ENCODE results near the gene BICD1.
"Not testable (repeated sequence)": the region's sequence is repeated elsewhere in the genome, so short reads cannot be mapped to it uniquely, and the experiment has no call there.

Gene BICD1

DNA sequence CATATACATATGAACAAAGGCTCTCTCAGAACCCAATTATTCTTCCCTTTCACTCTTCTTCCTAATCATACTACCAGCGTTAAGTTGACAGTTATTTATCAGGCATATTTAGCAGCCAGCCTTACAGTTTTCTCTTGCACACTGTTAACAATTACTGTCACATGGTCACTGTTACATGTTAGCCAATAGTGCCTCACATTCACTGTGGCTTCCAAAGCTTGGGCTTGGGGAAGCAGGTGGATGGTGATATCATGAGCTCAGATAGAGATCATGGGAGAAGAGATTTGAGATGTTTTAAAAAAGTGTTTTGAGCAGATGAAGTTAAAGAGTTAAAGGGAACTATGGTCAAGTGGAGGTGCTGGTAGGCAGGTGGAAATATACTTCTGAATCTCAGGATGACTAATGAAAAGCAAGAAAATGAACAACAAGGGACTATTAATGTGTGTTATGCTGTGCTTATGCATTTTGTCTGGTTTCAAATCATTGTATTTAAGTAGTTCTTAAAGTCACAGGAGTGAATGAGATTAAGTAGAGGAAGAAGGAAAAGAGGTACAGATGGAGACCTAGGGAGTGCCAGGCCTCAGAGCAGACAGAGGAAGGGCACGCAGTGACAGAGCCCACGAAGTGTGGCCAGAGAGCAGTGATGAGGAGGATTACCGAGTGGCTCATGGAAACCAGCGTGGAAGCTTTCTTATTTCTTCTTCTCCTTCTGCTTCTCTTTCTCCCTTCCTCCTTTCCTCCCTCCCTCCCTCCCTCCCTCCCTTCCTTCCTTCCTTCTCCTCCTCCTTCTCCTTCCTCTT lies 39.6 kb downstream of the BICD1 start:
- no peak for DNase-seq

- no peak for DNase-seq
Measured at GRCh38 chr12:32148372-32148771, 41.7 kb downstream of the BICD1 start.

- no peak for DNase-seq
Measured at GRCh38 chr12:32149489-32149888, 42.8 kb downstream of the BICD1 start.

GRCh38 chr12:32151086-32151485 lies 44.4 kb downstream of the BICD1 start:
- no peak for DNase-seq

DNA sequence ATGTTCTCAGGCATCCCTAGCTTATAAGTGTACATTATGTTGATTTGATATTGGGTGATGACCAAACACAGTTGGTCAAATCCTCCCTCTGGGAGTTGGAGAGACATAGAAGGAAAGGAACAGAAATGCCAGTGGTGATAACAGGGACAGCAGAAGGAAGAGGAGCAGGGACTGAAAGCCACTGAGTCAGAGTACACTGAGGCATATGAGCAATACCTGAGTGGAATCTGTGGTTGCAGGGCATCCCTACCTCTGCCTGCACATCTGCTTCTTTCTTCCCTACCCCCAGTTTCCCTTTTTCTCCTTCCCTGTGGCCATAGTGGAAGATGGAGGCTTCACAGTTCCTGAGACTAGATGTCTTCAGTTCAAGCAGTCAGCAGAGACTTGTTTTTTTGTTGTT lies 44.9 kb downstream of the BICD1 start:
- DNase-seq = no peak

DNA sequence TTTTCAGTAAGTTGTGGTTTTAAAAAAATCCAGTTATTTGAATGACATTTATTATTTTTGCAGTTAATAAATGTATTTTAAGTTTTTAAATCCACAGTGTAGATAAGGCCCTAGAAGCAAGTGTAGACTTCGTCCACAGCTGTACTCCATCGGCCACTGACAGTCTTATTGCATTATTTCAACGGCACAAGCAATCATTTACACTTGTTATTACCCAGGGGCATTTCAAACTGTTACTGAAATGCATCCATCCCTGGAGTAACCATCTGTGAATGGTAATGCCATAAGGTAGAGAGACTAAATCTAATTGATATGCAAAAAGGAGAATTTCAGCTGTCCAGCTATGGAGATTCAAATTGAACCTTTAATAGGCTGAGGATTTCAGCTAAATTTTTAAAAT lies 48.4 kb downstream of the BICD1 start:
- DNase-seq = no peak

DNA sequence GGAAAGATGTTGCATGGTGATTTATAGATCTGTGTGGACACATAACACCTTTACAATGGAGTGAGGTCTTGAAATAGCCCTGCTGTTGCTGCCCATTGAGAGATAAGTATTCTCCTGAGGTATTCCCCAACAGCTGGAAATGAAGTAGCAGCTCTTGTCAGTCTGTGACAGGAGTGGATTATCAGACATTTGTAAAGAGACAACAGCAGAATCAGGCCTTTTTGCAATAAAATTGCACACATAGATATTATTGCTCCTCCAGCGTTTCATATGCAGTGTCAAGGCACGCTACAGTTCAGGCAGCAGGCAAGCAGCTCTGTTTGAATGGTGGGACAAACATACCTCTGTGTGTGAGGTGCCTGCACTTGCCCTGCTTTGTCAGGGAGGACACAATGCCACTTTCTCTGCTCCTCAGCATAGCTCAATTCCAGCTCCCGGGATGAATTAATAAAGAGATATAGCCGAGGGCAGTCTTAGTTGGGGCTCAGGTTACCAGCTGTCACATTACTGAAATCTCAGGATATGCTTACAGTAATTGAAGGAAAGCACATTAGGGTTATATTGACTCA lies 49.4 kb downstream of the BICD1 start:
- DNase-seq = no peak

GRCh38 chr12:32158525-32158924 lies 51.9 kb downstream of the BICD1 start:
- DNase-seq = no peak

DNA sequence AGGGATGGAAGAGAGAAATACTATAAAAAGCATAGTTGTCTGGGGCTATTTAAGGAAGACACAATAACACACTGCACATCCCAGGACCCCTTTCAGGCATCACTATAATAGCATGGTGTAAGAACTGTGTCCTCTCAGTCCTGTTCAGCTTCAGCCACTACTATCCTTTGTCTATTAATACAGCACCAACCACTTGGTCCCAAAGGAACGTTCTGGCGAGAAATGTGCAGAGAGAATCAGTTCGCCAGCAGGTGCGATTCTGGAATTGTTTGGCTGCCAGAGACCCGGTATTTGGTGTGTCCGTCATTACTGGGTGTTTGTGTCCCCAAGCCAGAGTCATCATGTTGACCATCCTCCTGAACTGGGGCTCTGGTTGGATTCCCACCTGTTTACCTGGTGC lies 52.7 kb downstream of the BICD1 start:
- DNase-seq = no peak

- DNase-seq = no peak
Measured at GRCh38 chr12:32159925-32160324, 53.3 kb downstream of the BICD1 start.

- no peak for DNase-seq
Measured at GRCh38 chr12:32161058-32161457, 54.4 kb downstream of the BICD1 start.

DNA sequence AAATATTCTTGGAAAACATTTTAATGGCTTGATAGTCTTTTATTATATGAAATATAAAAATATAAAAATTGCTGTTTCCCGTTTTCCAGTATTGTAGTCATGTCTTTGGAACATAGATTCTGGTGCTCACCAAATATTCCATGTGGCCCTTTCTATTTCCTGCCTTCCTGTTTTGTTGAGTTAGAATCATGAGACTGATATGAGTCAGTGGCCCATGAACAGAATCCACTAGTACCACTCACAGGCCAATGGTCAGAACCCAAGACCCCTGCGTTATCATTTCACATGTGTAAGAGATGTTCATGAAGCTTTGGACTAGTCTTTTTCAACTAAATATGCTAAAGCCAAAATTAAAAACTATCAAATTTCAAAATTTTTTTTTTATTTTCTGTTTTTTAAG lies 56.9 kb downstream of the BICD1 start:
- DNase-seq = no peak

DNA sequence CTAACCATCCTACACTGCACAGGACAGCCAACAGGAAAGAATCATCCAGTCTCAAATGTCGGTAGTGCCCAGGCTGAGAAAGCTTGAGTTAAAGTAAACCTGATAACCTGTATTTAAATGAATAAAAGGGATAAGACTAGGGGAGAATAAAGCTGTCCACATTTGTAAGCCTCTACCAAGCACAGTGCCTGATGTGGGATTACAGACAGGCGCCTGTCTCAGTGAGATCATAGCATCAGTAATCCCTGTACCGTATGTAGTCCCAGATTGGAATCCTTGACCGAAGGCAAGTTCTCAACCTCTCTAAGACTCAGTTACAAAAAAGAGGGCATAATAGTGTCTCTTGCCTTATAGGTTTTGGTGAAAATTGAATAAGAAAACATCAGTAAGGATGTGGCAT lies 59.9 kb downstream of the BICD1 start:
- DNase-seq = no peak

GRCh38 chr12:32170437-32170998 lies 63.9 kb downstream of the BICD1 start:
- no peak for DNase-seq

DNA sequence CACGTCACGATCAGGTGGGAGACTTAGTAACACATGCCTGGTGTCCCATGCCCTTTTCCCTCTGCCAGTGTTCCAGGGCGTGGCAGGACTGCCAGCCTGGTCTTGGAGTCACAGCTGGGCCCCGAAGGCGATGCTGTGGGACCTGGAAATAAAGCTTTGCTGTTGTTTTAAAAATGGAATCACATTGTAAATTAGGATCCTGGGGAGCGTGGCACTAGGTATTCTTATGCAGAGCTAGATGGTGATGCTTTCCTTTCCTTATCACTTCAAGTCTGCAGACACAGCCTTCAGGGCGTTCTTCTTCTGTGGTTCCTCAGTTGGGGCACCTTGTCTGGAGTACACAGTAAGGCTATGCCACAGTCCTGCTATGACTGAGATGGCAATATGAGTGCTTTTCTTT lies 64.6 kb downstream of the BICD1 start:
- no peak for DNase-seq

DNA sequence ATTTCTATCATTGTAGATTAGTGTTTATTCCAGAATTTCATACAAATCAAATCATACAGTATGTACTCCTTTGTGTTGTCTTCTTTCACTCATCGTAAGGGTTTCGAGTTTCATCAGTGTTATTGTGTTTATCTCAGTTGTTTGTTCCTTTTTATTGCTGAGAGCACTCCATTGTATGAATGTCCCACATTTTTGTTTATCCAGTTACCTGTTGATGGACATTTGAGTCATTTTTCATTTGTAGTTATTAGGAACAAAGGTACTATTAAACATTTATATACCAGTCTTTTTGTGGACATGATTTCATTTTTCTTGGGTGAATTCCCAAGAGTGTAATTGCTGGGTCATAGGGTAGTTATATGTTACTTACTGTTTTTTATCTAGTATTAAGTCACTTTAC lies 70.0 kb downstream of the BICD1 start:
- DNase-seq = no peak

- DNase-seq = no peak
Measured at GRCh38 chr12:32178341-32179010, 71.8 kb downstream of the BICD1 start.

GRCh38 chr12:32179011-32179395 lies 72.4 kb downstream of the BICD1 start:
- DNase-seq = no peak

DNA sequence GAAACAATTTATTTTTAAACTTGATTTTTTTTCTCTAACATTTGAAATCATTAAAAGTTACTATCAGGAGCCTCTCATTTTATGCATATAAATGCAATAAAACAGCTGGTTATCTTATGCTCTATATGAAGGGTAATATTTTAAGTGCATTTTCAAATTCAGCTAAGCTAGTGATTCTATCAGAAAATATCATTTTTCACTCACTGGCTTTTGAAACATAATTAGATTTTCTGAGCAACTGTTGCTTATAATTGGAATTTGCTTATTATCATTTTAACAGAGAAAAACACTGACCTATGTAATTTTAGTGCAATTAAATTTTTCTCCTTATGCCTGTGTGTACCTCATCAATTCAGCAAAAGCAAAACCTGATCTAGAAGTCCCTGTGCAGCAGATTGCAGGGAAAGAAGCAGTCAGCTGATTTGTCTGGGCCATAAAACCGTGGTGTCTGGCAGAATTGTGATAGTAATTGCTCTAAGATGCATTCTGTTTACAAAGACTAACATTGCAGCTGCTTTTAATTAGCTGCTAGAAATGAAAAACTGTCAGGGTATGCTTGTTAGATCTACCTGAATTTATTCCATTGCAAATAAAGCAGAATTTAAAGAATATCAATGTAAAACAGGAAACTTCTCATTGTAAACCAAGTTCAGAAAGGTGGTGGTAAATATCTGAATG lies 75.0 kb downstream of the BICD1 start:
- DNase-seq = no peak

GRCh38 chr12:32183650-32184049 lies 77.0 kb downstream of the BICD1 start:
- no peak for DNase-seq

DNA sequence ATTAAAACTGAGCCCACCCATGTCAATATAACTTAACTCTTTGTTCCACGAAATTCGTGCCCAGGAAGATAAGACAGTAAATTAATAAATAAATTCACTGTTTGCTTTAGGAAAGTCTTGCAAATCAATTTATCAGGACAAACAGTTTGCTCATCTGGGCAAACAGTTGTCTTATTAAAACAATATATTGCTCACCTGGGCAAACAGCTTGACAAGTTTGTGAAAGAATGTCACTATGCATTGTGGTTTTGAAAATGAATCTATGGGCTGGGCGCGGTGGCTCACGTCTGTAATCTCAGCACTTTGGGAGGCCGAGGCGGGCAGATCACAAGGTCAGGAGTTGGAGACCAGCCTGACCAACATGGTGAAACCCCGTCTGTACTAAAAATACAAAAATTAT lies 80.5 kb downstream of the BICD1 start:
- DNase-seq = not testable (repeated sequence)

GRCh38 chr12:32191445-32191844 lies 84.8 kb downstream of the BICD1 start:
- no peak for DNase-seq
